HG03565 (cell line): Measurements from ENCODE around the gene FRMD4B.
"Not testable (repeated sequence)": the region's sequence is repeated elsewhere in the genome, so short reads cannot be mapped to it uniquely, and the experiment has no call there.

ENCODE experiments used
- ATAC-seq: cut with Tn5 transposase; IDR thresholded peaks from one replicate; pipeline ENCODE4 v1.9.1; 2021; ENCODE audit warnings: mild to moderate bottlenecking, moderate library complexity; ENCODE audit not compliant: unreplicated experiment

The FRMD4B gene

GRCh38 chr3:69251078-69251805, 134.6 kb downstream of the FRMD4B start:
- no peak for ATAC-seq

- no peak for ATAC-seq
Measured at GRCh38 chr3:69250014-69250413, 135.9 kb downstream of the FRMD4B start.

GRCh38 chr3:69249001-69249400, 136.9 kb downstream of the FRMD4B start:
- ATAC-seq = no peak

- ATAC-seq = no peak
Measured at GRCh38 chr3:69248436-69248835, 137.5 kb downstream of the FRMD4B start.

GRCh38 chr3:69246612-69247011, 139.3 kb downstream of the FRMD4B start:
- ATAC-seq = no peak

- no peak for ATAC-seq
Measured at GRCh38 chr3:69244039-69244438, 141.8 kb downstream of the FRMD4B start.

- ATAC-seq = no peak
Measured at GRCh38 chr3:69241769-69242168, 144.1 kb downstream of the FRMD4B start.

GRCh38 chr3:69240651-69241568, 145.0 kb downstream of the FRMD4B start:
- peak; percentile 84 for ATAC-seq

GRCh38 chr3:69239063-69239462, 146.8 kb downstream of the FRMD4B start:
- ATAC-seq = no peak

- no peak for ATAC-seq
Measured at GRCh38 chr3:69236812-69237707, 148.8 kb downstream of the FRMD4B start.

- no peak for ATAC-seq
Measured at GRCh38 chr3:69235882-69236281, 150.0 kb downstream of the FRMD4B start.

GRCh38 chr3:69235227-69235626, 150.7 kb downstream of the FRMD4B start:
- not testable (repeated sequence) for ATAC-seq

GRCh38 chr3:69232482-69232881, 153.4 kb downstream of the FRMD4B start:
- no peak for ATAC-seq

- ATAC-seq = no peak
Measured at GRCh38 chr3:69231929-69232440, 153.9 kb downstream of the FRMD4B start.

GRCh38 chr3:69226071-69226470, 159.8 kb downstream of the FRMD4B start:
- no peak for ATAC-seq

- no peak for ATAC-seq
Measured at GRCh38 chr3:69219101-69219708, 166.7 kb downstream of the FRMD4B start.

- ATAC-seq = no peak
Measured at GRCh38 chr3:69218079-69218478, 167.8 kb downstream of the FRMD4B start.

- no peak for ATAC-seq
Measured at GRCh38 chr3:69216981-69217380, 168.9 kb downstream of the FRMD4B start.

- no peak for ATAC-seq
Measured at GRCh38 chr3:69214241-69214640, 171.6 kb downstream of the FRMD4B start.

- ATAC-seq = peak; percentile 81
Measured at GRCh38 chr3:69212411-69213160, 173.3 kb downstream of the FRMD4B start.
